Measurements from ENCODE around the gene NR2C2AP. TPM values are rescaled to one million over a fixed set of nuclear protein-coding genes. Genes with fewer than 3 reads are reported as not detected.

Gene NR2C2AP
- total and polyA plus RNA-seq, 2 of the 13 experiments (the other 11 are each of a cell fraction or from before 2014, with no cell fraction given), result 12.2 to 26.8 TPM

- TF ChIP-seq, protein P1, sequence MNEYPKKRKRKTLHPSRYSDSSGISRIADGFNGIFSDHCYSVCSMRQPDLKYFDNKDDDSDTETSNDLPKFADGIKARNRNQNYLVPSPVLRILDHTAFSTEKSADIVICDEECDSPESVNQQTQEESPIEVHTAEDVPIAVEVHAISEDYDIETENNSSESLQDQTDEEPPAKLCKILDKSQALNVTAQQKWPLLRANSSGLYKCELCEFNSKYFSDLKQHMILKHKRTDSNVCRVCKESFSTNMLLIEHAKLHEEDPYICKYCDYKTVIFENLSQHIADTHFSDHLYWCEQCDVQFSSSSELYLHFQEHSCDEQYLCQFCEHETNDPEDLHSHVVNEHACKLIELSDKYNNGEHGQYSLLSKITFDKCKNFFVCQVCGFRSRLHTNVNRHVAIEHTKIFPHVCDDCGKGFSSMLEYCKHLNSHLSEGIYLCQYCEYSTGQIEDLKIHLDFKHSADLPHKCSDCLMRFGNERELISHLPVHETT (CRISPR knock-in tag; conservative IDR thresholded peaks at IDR 0.05), result peak; percentile 77
- TF ChIP-seq ZNF724P (CRISPR knock-in tag; IDR thresholded peaks at IDR 0.05; ENCODE audit: borderline replicate concordance) (peak; percentile 63; the same call in 1 of the 2 replicates), ZNF564 (CRISPR knock-in tag; IDR thresholded peaks at IDR 0.05) (0 out of 2 replicates have a peak, but pooled peaks have one; percentile 64), BHLHE40 (IDR thresholded peaks at IDR 0.05; ENCODE audit: low read length) (no peak), NR0B2 (CRISPR knock-in tag; IDR thresholded peaks at IDR 0.05) (peak; percentile 76; the same call in 1 of the 2 replicates), ZNF563 (CRISPR knock-in tag; IDR thresholded peaks at IDR 0.05) (peak; percentile 74; the same call in 1 of the 2 replicates), ZNF850 (CRISPR knock-in tag; conservative IDR thresholded peaks at IDR 0.05) (peak; percentile 91; the same call in 1 of the 2 replicates), ZNF362 (CRISPR knock-in tag; IDR thresholded peaks at IDR 0.05; ENCODE audit: borderline replicate concordance) (peak; percentile 65), RAD21 (CRISPR knock-in tag; IDR thresholded peaks at IDR 0.05) (no peak; the same call in none of the 2 replicates), ZFY (CRISPR knock-in tag; IDR thresholded peaks at IDR 0.05) (peak; percentile 73), ZNF776 (CRISPR knock-in tag; IDR thresholded peaks at IDR 0.05) (no peak), ADNP (CRISPR knock-in tag; IDR thresholded peaks at IDR 0.05) (no peak), HNF1B (CRISPR knock-in tag; IDR thresholded peaks at IDR 0.05) (peak; percentile 93), ZNF12 (CRISPR knock-in tag; IDR thresholded peaks at IDR 0.05) (no peak), CBFB (CRISPR knock-in tag; IDR thresholded peaks at IDR 0.05) (peak; percentile 81; the same call in 1 of the 2 replicates), ZMAT3 (CRISPR knock-in tag; conservative IDR thresholded peaks at IDR 0.05) (no peak), ZFX (CRISPR knock-in tag; IDR thresholded peaks at IDR 0.05; ENCODE audit: low read depth) (peak; percentile 77), PRPF4 (IDR thresholded peaks at IDR 0.05; ENCODE audit: low read depth, low read length, poor library complexity, severe bottlenecking) (no peak), MATR3 (CRISPR knock-in tag; IDR thresholded peaks at IDR 0.05) (no peak), ZSCAN22 (CRISPR knock-in tag; IDR thresholded peaks at IDR 0.05) (no peak), ZNF577 (CRISPR knock-in tag; IDR thresholded peaks at IDR 0.05; ENCODE audit: borderline replicate concordance, low read depth) (no peak)
Measured at GRCh38 chr19:19192078-19192882, 10.9 kb downstream of the NR2C2AP start, which contains the start of the genes BORCS8 and RFXANK (continued).

All from HepG2 (cell line).